GM19043 (cell line): ENCODE measurements around the gene NKD2.
"Not testable (repeated sequence)": the region's sequence is repeated elsewhere in the genome, so short reads cannot be mapped to it uniquely, and the experiment has no call there.

Experiments used
- ATAC-seq: cut with Tn5 transposase; IDR thresholded peaks from one replicate; pipeline ENCODE4 v1.9.1; 2021; ENCODE audit warnings: low read depth; ENCODE audit not compliant: unreplicated experiment

Gene NKD2

GRCh38 chr5:1008451-1009358, at the start of gene NKD2:
Gene NKD2, plus strand, starts transcription at chr5:1008802. Its CDS starts 256 bp downstream, at chr5:1009058.
- no peak for ATAC-seq

- ATAC-seq: no peak
Measured at GRCh38 chr5:959581-960531, 48.7 kb upstream of the NKD2 start.

GRCh38 chr5:960551-960950, 48.1 kb upstream of the NKD2 start:
- ATAC-seq: no peak

- no peak for ATAC-seq
Measured at GRCh38 chr5:961002-961710, 47.4 kb upstream of the NKD2 start.

- ATAC-seq: no peak
Measured at GRCh38 chr5:961711-962240, 46.8 kb upstream of the NKD2 start.

GRCh38 chr5:962386-962785, 46.2 kb upstream of the NKD2 start:
- ATAC-seq: no peak

GRCh38 chr5:962801-963200, 45.8 kb upstream of the NKD2 start:
- no peak for ATAC-seq

- peak; percentile 26 for ATAC-seq
Measured at GRCh38 chr5:963310-963672, 45.3 kb upstream of the NKD2 start.

- ATAC-seq: peak; percentile 70
Measured at GRCh38 chr5:963673-964531, 44.7 kb upstream of the NKD2 start.

- no peak for ATAC-seq
Measured at GRCh38 chr5:964821-965220, 43.8 kb upstream of the NKD2 start.

GRCh38 chr5:965604-966344, 42.8 kb upstream of the NKD2 start:
- ATAC-seq: no peak

GRCh38 chr5:966345-966710, 42.3 kb upstream of the NKD2 start:
- ATAC-seq: no peak

GRCh38 chr5:966941-967340, 41.7 kb upstream of the NKD2 start:
- ATAC-seq: no peak

- ATAC-seq: no peak
Measured at GRCh38 chr5:968881-969280, 39.7 kb upstream of the NKD2 start.

GRCh38 chr5:969408-969839, 39.2 kb upstream of the NKD2 start:
- no peak for ATAC-seq

GRCh38 chr5:972575-972974, 36.0 kb upstream of the NKD2 start:
- not testable (repeated sequence) for ATAC-seq

GRCh38 chr5:976849-977751, 31.5 kb upstream of the NKD2 start:
- ATAC-seq: no peak

- no peak for ATAC-seq
Measured at GRCh38 chr5:978054-978453, 30.5 kb upstream of the NKD2 start.
